Lower leg skin (tissue), 4 donors: ENCODE measurements around the gene PAQR4. TPM values are rescaled to one million over a fixed set of nuclear protein-coding genes. Genes with fewer than 3 reads are reported as not detected.

Experiments
- DNase-seq, 2 donors: peaks; one replicate each; pipeline ENCODE4 v3.0.0-alpha.2; 2019; ENCODE audit warnings: low spot score in 2 of 2
- H3K4me3 ChIP-seq: fragments of 200-600 bp; sonication (generic); 2 replicates; pipeline ENCODE4 v1.5.1; 2017; ENCODE audit warnings: mild to moderate bottlenecking, low read depth; ENCODE audit not compliant: poor library complexity, severe bottlenecking
- POLR2A ChIP-seq, 2 donors: fragments of 450-650 bp; IDR thresholded peaks; one replicate each; pipeline ENCODE4 v1.6.1; 2016 to 2017; ENCODE audit warnings: antibody characterized with exemption in 2 of 2, mild to moderate bottlenecking in 1 of 2, moderate library complexity in 1 of 2
- WGBS, 2 donors: methylation state at CpG; one replicate each; pipeline ENCODE4 v1.1.5; 2018; 5-methylcytosine and 5-hydroxymethylcytosine counted together
- intact Hi-C: fragments of 100-400 bp; cut with DNase I; formaldehyde crosslinking; loops from one replicate; pipeline ENCODE4 v1.15.0; 2023; ENCODE audit warnings: low total_unique reads
- total RNA-seq, 4 donors: library from RNA; depleted of rRNA; stranded (reverse); fragments of >200 nt; gene quantifications; one replicate each; pipeline ENCODE4 v1.1.0, GENCODE V29; 2016
- TF ChIP-seq, protein P1 (sequence below), 3 donors: fragments of 450-650 bp; IDR thresholded peaks; one replicate each; pipeline ENCODE4 v1.5.1; 2016; ENCODE audit warnings: antibody characterized with exemption in 3 of 3, mild to moderate bottlenecking in 3 of 3, moderate library complexity in 2 of 3

PAQR4 gene
- total RNA-seq, 4 donors from 2014 or later, result 6.2 to 17.9 (median 10.6) TPM

DNA sequence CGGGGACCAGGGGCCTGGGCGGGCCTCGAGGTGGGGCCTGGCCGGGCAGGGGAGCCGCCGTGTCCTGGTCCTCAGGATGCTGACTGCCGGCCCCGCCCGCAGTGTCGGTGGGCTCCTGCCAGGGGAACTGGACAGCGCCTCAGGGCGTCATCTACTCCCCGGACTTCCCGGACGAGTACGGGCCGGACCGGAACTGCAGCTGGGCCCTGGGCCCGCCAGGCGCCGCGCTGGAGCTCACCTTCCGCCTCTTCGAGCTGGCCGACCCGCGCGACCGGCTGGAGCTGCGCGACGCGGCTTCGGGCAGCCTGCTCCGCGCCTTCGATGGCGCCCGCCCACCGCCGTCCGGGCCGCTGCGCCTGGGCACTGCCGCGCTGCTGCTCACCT lies 2.3 kb upstream of the PAQR4 start:
- no peak overlapping the region for H3K4me3 ChIP-seq
- intact Hi-C loops, result no loop called here
- WGBS, 2 donors, result 4% methylated on average over 24 of the region's 46 CpGs; no CpG with 5 or more reads in 1 of the 2 donors
- no peak for TF ChIP-seq POLR2A (IDR thresholded peaks at IDR 0.05)
- TF ChIP-seq, protein P1, sequence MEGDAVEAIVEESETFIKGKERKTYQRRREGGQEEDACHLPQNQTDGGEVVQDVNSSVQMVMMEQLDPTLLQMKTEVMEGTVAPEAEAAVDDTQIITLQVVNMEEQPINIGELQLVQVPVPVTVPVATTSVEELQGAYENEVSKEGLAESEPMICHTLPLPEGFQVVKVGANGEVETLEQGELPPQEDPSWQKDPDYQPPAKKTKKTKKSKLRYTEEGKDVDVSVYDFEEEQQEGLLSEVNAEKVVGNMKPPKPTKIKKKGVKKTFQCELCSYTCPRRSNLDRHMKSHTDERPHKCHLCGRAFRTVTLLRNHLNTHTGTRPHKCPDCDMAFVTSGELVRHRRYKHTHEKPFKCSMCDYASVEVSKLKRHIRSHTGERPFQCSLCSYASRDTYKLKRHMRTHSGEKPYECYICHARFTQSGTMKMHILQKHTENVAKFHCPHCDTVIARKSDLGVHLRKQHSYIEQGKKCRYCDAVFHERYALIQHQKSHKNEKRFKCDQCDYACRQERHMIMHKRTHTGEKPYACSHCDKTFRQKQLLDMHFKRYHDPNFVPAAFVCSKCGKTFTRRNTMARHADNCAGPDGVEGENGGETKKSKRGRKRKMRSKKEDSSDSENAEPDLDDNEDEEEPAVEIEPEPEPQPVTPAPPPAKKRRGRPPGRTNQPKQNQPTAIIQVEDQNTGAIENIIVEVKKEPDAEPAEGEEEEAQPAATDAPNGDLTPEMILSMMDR (IDR thresholded peaks at IDR 0.05), result no peak
- DNase-seq, result no peak

DNA sequence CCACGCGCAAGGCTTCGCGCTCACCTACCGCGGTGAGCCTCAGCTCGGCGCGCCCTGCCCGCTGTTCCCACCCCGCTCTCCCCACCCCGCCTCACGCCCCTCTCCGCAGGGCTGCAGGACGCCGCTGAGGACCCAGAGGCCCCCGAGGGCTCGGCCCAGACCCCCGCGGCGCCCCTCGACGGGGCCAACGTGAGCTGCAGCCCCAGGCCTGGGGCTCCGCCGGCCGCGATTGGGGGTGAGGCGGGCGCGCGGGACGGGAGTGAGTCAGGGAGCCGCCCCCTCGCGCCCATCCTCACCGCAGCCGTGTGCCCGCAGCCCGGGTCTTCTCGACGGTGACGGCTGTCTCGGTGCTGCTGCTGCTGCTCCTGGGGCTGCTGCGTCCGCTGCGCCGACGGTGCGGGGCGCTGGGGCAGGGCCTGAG lies 1.9 kb upstream of the PAQR4 start:
- DNase-seq, result no peak

DNA sequence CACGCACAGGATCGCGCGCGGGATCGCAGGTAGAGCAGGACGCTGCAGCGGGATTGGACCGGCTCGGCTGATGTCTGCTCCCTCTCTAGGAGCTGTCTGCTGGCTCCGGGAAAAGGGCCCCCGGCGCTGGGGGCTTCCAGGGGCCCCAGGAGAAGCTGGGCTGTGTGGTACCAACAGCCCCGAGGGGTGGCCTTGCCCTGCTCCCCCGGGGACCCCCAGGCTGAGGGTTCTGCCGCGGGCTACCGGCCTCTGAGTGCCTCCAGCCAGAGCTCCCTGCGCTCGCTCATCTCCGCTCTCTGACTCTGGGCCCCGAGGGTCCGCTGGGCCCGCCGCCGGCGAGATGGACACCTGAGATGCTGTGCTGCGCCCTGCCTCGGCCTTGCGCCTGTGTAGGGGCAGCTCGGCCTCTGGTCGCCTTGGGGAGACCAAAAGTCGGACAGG lies 1.4 kb upstream of the PAQR4 start:
- 60 to 63% methylated on average over 18 to 28 of the region's 33 CpGs for WGBS, 2 donors
- no peak overlapping the region for H3K4me3 ChIP-seq
- TF ChIP-seq, protein P1 (IDR thresholded peaks at IDR 0.05), result no peak
- no peak for TF ChIP-seq POLR2A (IDR thresholded peaks at IDR 0.05)
- no peak for DNase-seq
- intact Hi-C loops, result no loop called here

More for the DNA sequence above, 1.9 kb upstream of the PAQR4 start:
- TF ChIP-seq, protein P1 (IDR thresholded peaks at IDR 0.05), result no peak
- TF ChIP-seq POLR2A (IDR thresholded peaks at IDR 0.05), result no peak
- H3K4me3 ChIP-seq, result no peak overlapping the region
- WGBS, 2 donors, result 25 to 51% methylated on average over 25 of the region's 51 CpGs
- intact Hi-C loops, result no loop called here

DNA sequence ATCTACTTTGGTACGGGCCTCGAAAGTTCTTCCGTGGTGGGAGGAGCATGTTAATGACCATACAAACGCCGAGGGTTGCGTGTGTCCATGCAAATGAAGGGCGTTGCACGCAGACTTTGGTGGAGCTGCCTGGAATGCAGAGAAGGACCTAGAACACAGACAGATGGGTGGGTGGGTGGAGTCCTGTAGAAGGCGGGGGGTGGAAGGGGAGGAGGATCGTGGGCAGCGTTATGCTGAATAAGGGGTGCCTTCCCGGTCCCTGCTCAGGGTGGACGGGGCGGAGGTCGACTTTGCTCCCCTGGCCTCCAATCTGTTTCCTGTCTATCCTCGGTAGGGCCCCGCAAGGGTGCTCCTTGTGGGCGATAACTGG lies 795 bp upstream of the PAQR4 start:
- WGBS, 2 donors, result 6 to 8% methylated on average over 15 to 18 of the region's 18 CpGs
- no peak overlapping the region for H3K4me3 ChIP-seq
- no peak for DNase-seq
- TF ChIP-seq, protein P1 (IDR thresholded peaks at IDR 0.05), result no peak
- no peak for TF ChIP-seq POLR2A (IDR thresholded peaks at IDR 0.05)
- intact Hi-C loops, result no loop called here

DNA sequence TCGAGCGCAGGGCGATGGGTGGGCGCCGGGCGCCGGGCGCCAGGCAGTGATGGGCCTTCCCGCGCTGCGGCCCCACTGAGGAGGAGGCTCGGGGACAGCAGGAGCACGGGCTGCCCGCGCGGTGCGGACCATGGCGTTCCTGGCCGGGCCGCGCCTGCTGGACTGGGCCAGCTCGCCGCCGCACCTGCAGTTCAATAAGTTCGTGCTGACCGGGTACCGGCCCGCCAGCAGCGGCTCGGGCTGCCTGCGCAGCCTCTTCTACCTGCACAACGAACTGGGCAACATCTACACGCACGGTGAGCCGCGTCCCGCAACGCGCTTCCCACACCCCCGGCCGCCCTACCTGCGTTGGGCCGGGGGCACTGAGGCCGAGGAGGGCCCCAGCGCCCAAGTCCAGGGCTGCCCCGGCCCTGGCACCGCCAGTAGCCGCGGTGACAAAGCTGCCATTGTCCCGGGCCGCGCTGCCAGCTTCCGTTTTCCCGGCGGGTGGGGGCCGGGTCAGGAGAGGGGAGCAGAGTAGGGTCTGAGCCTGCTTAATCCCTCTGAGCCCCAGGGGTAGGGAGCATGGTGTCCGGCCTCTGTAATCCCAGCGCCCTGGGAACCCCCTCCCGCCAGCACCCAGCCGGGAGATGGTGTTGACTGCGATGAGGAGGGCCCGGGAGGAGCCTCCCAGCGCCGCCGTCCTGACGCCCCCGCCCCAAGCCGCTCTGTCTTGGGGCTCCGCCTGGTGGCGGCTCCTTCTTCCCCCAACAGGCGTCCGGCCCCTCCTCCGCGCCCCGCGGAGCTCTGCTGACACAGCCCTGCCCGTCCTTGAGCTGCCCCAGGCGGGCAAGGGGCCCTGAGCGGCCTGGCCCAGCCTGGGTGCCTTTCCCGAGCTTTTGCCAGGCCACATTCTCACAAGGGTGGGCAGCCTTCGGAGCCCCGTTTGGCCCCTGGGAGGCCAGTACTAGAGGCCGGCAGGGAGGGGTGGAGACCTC lies 685 bp downstream of the PAQR4 start:
- peak overlapping the region; percentile 51 for H3K4me3 ChIP-seq
- DNase-seq, result no peak
- WGBS, 2 donors, result 0 to 6% methylated on average over 14 to 46 of the region's 83 CpGs
- intact Hi-C loops, result no loop called here
- TF ChIP-seq POLR2A (IDR thresholded peaks at IDR 0.05), result no peak
- TF ChIP-seq, protein P1 (IDR thresholded peaks at IDR 0.05), result no peak
